HFFc6 (cell line): ENCODE results near the gene GAL3ST3. TPM values are rescaled to one million over a fixed set of nuclear protein-coding genes. Genes with fewer than 3 reads are reported as not detected.
A peak's percentile ranks its signal among the peaks of the same experiment; 100 is the strongest.

Experiments used
- DNase-seq: peaks from one replicate; pipeline ENCODE4 v3.0.0-alpha.2; 2018
- H3K27ac Mint-ChIP-seq: 2 replicates; pipeline ENCODE4 v1.8.0; 2020; ENCODE audit warnings: mild to moderate bottlenecking, mixed read lengths
- H3K27me3 Mint-ChIP-seq: 2 replicates; pipeline ENCODE4 v1.8.0; 2021; ENCODE audit warnings: mild to moderate bottlenecking, moderate library complexity, mixed read lengths; ENCODE audit not compliant: insufficient read depth
- H3K36me3 Mint-ChIP-seq: 2 replicates; pipeline ENCODE4 v1.8.0; 2021; ENCODE audit warnings: low read depth, mixed read lengths
- H3K4me1 Mint-ChIP-seq: 2 replicates; pipeline ENCODE4 v1.8.0; 2020; ENCODE audit warnings: low read depth, mixed read lengths
- H3K4me3 Mint-ChIP-seq: 2 replicates; pipeline ENCODE4 v1.8.0; 2020; ENCODE audit warnings: mild to moderate bottlenecking, moderate library complexity, mixed read lengths
- H3K9me3 Mint-ChIP-seq: 2 replicates; pipeline ENCODE4 v1.8.0; 2020; ENCODE audit warnings: mild to moderate bottlenecking, mixed read lengths
- total RNA-seq, 6 experiments: library from RNA; stranded (reverse); fragmentation: NEBNext Ultra II Directional; extraction: Animal tissue kit (Norgen Biotek cat#: 25700); gene quantifications; 2 replicates in 1 of 6; 3 replicates in 5 of 6; pipeline ENCODE4 v1.2.3, GENCODE V29; 2021
- TF ChIP-seq, protein P1 (sequence below): fragments of 200-600 bp; sonication (generic); IDR thresholded peaks from 2 replicates; pipeline ENCODE4 v1.5.0; 2021; ENCODE audit warnings: antibody characterized with exemption, mild to moderate bottlenecking

GAL3ST3 gene
- total RNA-seq, 6 experiments from 2014 or later: 0.14 TPM; not detected in 5

DNA sequence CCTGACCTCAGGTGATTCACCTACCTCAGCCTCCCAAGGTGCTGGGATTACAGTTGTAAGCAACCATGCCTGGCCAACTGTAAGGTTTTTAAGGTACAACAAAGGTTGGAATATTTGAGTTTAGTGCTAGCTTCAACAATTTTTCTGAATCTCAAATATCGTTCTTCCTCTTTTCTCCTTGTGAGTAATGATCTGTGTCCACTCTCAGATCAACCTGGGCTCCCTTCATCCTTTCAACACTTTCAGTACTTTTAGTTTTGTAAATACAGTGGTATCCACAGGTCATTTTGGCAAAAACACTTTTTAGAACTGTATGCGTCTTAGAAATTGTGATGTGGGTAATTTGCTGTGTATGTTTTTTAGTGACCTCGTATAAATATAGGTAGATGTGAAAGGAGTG lies 29.0 kb upstream of the GAL3ST3 start:
- TF ChIP-seq, protein P1, sequence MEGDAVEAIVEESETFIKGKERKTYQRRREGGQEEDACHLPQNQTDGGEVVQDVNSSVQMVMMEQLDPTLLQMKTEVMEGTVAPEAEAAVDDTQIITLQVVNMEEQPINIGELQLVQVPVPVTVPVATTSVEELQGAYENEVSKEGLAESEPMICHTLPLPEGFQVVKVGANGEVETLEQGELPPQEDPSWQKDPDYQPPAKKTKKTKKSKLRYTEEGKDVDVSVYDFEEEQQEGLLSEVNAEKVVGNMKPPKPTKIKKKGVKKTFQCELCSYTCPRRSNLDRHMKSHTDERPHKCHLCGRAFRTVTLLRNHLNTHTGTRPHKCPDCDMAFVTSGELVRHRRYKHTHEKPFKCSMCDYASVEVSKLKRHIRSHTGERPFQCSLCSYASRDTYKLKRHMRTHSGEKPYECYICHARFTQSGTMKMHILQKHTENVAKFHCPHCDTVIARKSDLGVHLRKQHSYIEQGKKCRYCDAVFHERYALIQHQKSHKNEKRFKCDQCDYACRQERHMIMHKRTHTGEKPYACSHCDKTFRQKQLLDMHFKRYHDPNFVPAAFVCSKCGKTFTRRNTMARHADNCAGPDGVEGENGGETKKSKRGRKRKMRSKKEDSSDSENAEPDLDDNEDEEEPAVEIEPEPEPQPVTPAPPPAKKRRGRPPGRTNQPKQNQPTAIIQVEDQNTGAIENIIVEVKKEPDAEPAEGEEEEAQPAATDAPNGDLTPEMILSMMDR: no peak
- Mint-ChIP-seq H3K4me3 (no peak overlapping the region; the same call in 1 of the 2 replicates), H3K27ac (no peak overlapping the region; the same call in 1 of the 2 replicates), H3K27me3 (no peaks in the 10 kb centered on the region), H3K4me1 (peaks cover 68% of the 10 kb centered on the region), H3K9me3 (no peaks in the 10 kb centered on the region), H3K36me3 (peaks cover 46% of the 10 kb centered on the region)
- DNase-seq: no peak

DNA sequence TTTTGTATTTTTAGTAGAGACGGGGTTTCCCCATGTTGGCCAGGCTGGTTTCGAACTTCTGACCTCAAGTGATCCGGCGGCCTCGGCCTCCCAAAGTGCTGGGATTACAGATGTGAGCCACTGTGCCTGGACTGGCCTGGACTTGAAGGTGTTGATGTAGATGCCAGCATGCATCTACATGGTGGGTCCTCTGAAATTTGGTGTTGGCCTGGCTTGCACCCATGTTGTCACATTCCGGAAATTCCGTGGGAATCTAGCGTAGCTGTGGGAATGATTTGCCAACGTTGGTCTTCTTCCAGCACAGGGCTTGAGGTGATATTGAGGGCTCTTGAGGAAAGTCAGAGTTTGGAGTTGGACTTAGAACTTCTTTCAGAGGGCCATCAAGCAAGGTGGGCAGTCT lies 27.6 kb upstream of the GAL3ST3 start:
- Mint-ChIP-seq H3K36me3 (peaks cover 51% of the 10 kb centered on the region), H3K4me3 (no peak overlapping the region), H3K9me3 (no peaks in the 10 kb centered on the region), H3K4me1 (peaks cover 70% of the 10 kb centered on the region), H3K27me3 (no peaks in the 10 kb centered on the region), H3K27ac (peak overlapping the region; percentile 36; the same call in 1 of the 2 replicates)
- TF ChIP-seq, protein P1: no peak
- DNase-seq: no peak

DNA sequence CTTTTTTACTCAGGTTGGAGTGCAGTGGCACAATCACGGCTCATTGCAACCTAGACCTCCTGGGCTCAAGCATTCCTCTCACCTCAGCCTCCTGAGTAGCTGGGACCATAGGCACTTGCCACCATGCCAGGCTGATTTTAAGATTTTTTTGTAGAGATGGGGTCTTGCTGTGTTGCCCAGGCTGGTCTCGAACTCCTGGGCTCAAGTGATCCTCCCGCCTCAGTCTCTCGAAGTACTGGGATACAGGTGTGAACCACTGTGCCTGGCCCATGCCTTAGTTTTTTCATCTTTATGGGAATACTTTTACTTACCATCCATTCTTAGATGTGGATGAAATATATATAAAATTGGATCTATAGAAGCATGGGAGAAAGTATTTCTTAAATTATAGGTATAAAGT lies 26.3 kb upstream of the GAL3ST3 start:
- no peak for DNase-seq
- Mint-ChIP-seq H3K9me3 (no peaks in the 10 kb centered on the region), H3K27me3 (no peaks in the 10 kb centered on the region; the same call in 1 of the 2 replicates), H3K27ac (no peak overlapping the region), H3K36me3 (peaks cover 51% of the 10 kb centered on the region), H3K4me3 (no peak overlapping the region), H3K4me1 (peaks cover 61% of the 10 kb centered on the region)
- TF ChIP-seq, protein P1: no peak

DNA sequence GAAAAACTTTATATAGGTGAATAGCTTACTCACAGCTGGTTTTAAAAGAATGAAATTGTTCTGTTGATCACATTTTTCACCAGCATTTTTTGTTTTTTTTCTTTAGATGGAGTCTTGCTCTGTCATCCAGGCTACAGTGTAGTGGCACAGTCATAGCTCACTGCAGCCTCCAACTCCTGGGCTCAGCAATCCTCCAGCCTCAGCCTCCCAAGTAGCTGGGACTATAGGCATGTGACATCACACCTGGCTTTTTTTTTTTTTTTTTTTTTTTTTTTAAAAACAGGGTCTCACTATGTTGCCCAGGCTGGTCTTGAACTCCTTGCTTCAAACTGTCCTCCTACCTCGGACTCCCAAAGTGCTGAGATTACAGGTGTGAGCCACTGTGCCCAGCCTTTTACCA lies 24.7 kb upstream of the GAL3ST3 start:
- no peaks in the 10 kb centered on the region; the same call in none of the 2 replicates for H3K27me3 Mint-ChIP-seq
- H3K27ac Mint-ChIP-seq: no peak overlapping the region
- H3K4me3 Mint-ChIP-seq: no peak overlapping the region
- no peaks in the 10 kb centered on the region for H3K9me3 Mint-ChIP-seq
- H3K36me3 Mint-ChIP-seq: peaks cover 49% of the 10 kb centered on the region
- TF ChIP-seq, protein P1: no peak
- H3K4me1 Mint-ChIP-seq: peaks cover 56% of the 10 kb centered on the region
- no peak for DNase-seq

DNA sequence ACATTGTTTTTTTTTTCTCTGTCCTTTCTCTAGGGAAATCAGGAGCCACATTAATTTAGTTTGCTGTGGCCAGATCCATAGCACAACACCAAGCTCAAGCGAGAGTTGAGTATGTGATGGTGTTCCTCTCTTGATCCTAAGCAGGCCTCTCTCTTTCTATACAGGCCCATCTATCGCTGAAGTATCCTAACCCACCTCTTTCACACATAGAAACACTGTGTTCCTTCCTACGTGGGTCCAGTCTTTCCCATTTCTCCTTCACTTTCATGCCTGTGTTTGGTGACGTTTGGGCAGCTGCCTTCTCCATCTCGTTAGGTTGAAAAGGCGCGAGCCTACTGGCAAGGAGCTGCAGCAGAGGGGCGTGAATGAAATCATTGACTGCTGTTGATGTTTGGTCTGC lies 23.6 kb upstream of the GAL3ST3 start:
- Mint-ChIP-seq H3K4me3 (peak overlapping the region; percentile 97), H3K36me3 (peaks cover 53% of the 10 kb centered on the region), H3K27ac (peak overlapping the region; percentile 85), H3K9me3 (no peaks in the 10 kb centered on the region), H3K4me1 (peaks cover 54% of the 10 kb centered on the region), H3K27me3 (no peaks in the 10 kb centered on the region; the same call in none of the 2 replicates)
- no peak for DNase-seq
- TF ChIP-seq, protein P1: no peak

DNA sequence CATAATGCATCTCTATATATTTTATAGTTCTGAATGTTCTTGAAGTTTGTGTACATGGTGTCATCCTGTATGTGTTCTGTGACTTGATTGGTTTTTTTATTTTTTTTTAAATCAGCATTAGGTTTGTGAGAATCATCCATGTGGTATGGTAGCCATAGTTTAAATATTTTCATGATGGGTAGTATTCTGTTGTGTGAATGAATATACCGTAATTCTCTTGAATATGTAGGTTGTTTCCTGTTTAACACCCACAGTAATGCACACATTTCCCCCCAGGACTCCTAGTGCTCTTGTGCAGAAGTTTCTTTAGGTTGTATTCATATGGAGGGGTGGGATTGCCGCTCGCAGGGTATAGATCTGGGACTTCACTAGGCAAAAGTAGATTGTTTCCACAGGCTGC lies 23.1 kb upstream of the GAL3ST3 start:
- peak overlapping the region; percentile 97 for H3K4me3 Mint-ChIP-seq
- no peaks in the 10 kb centered on the region; the same call in none of the 2 replicates for H3K27me3 Mint-ChIP-seq
- no peaks in the 10 kb centered on the region for H3K9me3 Mint-ChIP-seq
- H3K4me1 Mint-ChIP-seq: peaks cover 50% of the 10 kb centered on the region
- no peak for DNase-seq
- TF ChIP-seq, protein P1: no peak
- peak overlapping the region; percentile 85 for H3K27ac Mint-ChIP-seq
- peaks cover 57% of the 10 kb centered on the region for H3K36me3 Mint-ChIP-seq
